Right ventricle myocardium superior (tissue), 1 donor: ENCODE data around the gene ANKRD62. TPM values are rescaled to one million over a fixed set of nuclear protein-coding genes. Genes with fewer than 3 reads are reported as not detected.
"Not testable (repeated sequence)": the region's sequence is repeated elsewhere in the genome, so short reads cannot be mapped to it uniquely, and the experiment has no call there.

Source experiments
- ATAC-seq: fragments of 200-7000 bp; cut with Tn5 transposase; one replicate; pipeline ENCODE4 v1.9.1; 2020; ENCODE audit warnings: mild to moderate bottlenecking; ENCODE audit not compliant: poor library complexity
- DNase-seq: peaks from one replicate; pipeline ENCODE4 v3.0.0-alpha.2; 2020
- intact Hi-C: fragments of 100-400 bp; cut with DNase I; formaldehyde crosslinking; loops from one replicate; pipeline ENCODE4 v1.11.2; 2022
- total RNA-seq: library from RNA; stranded (reverse); fragmentation: NEBNext Ultra II Directional; extraction: Animal tissue kit (Norgen Biotek cat#: 25700); gene quantifications from one replicate; pipeline ENCODE4 v1.2.1, GENCODE V29; 2021
- donor health status: DM: no; HTN: yes; CAD: no; lungs with severe emphysema.

The ANKRD62 gene
- total RNA-seq, 1 donor from 2014 or later = not detected

GRCh38 chr18:12064086-12064763 is 29.4 kb upstream of the ANKRD62 start:
- intact Hi-C loops = no loop called here
- DNase-seq = no peak
- no peak for ATAC-seq

GRCh38 chr18:12065397-12065796 is 28.2 kb upstream of the ANKRD62 start:
- DNase-seq = no peak
- intact Hi-C loops = no loop called here
- no peak for ATAC-seq

- intact Hi-C loops = no loop called here
- ATAC-seq = no peak
- DNase-seq = no peak
Measured at GRCh38 chr18:12066910-12067511, 26.6 kb upstream of the ANKRD62 start.

- intact Hi-C loops = no loop called here
Measured at GRCh38 chr18:12067671-12068070, 26.0 kb upstream of the ANKRD62 start.

DNA sequence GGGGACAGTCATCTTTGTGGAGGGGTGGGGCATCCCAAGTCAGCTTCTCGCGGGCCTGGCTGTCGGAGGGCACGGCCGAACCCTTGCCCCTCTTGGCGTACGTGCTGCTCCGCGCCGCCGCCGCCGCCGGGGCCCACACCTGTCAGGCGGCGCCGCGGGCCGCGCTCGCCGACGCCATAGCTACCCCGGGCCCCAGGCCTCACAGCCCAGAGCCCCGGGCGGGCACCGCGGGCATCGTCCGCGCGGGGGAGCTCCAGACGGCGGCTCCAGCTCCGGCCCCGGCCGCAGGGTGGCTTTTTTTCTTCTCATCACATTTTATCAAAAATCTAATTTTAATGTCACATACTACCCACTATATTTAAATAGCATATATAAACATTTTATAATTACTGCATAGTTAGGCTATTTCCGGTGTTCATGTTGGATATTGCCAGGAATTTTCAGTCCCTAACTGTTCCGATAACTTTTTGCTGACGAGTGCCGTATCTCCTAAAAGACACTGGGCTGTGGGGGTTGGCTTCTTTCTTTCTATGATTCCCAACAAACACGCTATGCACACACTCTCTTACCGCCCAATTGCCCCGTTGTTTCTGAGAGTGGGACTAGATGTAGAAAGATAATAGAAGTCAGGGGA is 25.2 kb upstream of the ANKRD62 start:
- intact Hi-C loops, DNase-seq, ATAC-seq: not testable (repeated sequence)

More at GRCh38 chr18:12067671-12068070, 26.0 kb upstream of the ANKRD62 start:
- no peak for ATAC-seq
- DNase-seq = no peak

- intact Hi-C loops = no loop called here
- no peak for DNase-seq
- ATAC-seq = no peak
Measured at GRCh38 chr18:12068950-12069320, 24.7 kb upstream of the ANKRD62 start.

DNA sequence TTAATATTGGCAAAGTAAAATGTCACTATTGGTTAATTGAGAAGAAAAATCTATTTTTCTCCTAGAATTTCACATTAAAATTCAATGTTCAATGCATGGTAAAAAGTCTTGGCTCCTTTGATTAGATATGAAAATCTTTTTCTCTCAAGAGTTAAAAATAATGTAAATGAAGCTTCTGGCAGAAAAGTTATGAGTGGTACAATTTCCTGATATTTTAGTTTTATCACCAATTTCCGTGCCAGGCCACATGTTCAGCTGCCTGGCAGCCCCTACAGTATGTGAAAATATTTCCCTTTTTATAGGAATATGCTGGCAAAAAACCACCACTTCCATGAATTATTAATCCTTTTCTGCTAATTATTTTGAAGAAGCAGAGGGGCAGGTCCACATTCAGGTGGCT is 22.6 kb upstream of the ANKRD62 start:
- ATAC-seq, intact Hi-C loops, DNase-seq: not testable (repeated sequence)

DNA sequence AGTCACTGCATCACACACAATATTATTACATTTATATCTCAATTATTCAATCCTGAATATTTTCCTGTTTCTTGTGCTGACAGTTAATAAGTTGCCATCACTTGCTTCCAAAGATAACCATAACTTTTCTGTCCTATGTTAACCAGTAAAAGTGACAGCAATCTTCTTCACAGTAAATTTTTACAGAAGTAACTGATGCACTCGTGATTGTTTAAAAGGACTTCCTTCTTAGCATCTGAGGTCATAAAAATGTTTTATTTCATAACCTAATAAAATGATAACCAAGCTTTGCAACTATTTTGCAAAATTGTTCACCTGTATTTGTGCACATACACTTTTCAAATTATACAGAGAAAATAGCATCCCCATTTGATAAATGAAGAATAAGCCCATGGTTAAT is 20.6 kb upstream of the ANKRD62 start:
- ATAC-seq (no peak), DNase-seq (no peak)
- intact Hi-C loops = no loop called here

GRCh38 chr18:12074736-12075135 is 18.9 kb upstream of the ANKRD62 start:
- intact Hi-C loops = no loop called here
- no peak for DNase-seq
- no peak for ATAC-seq

GRCh38 chr18:12076424-12077140 is 17.1 kb upstream of the ANKRD62 start:
- intact Hi-C loops = no loop called here
- DNase-seq (peak; percentile 43), ATAC-seq (peak; percentile 87)

- ATAC-seq, DNase-seq, intact Hi-C loops: not testable (repeated sequence)
Measured at GRCh38 chr18:12077994-12078393, 15.6 kb upstream of the ANKRD62 start.

DNA sequence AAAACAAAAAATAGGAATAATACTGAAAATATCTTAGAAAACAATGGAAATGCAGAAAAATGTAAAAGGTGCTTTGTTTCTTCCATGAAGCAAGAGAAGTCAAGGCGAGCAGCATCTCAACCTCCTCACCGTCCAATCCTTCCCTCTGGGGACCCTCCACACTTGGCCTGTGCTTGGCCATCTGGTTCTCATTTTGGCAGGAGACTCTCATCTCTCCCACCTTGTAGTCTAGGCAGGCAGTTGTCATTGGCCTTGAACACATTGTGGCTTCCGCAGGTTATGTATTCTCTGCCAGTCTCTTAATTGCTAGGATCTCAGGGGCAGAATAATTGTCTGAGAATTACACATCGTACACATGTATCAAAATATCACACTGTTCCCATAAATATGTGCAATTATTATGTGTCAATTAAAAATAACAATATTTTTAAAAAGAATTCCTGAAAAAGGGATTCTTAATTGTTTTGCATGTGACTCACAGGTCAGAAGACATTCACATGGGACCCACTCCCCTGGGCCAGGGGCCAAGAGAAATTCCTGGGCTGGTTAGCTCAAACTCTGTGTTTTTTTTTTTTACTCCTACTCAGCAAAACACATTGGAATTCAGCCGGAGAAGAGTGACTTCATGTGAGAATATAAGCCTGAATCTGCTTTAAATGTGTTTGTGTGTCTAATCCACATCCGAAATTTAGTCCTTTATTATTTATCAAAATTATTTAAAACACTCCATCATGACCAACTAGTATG is 14.0 kb upstream of the ANKRD62 start:
- DNase-seq = no peak
- intact Hi-C loops = no loop called here
- no peak for ATAC-seq

GRCh38 chr18:12085136-12085535 is 8.5 kb upstream of the ANKRD62 start:
- DNase-seq (no peak), ATAC-seq (no peak)
- intact Hi-C loops = no loop called here

DNA sequence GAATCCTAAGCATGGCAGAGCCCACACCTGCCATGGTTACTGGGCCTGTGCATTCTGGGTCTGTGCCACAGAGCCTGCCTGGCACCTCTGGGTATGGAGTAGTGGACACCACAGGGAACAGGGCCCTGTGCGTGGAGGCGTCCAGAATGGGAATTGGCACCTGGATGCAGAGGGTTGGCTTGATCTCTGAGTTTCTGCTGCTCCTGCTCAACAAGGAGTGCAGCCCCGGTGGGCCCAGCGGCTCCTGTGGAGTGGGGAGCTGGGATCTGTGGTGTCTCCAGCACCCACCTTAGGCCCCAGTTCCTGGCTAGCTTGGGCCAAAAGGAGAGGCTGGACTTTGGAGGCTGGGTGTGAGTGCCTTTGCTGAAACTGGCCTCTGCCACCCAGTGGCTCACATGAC is 7.9 kb upstream of the ANKRD62 start:
- intact Hi-C loops = no loop called here
- DNase-seq (no peak), ATAC-seq (no peak)

- DNase-seq (no peak), ATAC-seq (peak; percentile 55)
- intact Hi-C loops = no loop called here
Measured at GRCh38 chr18:12086249-12086648, 7.4 kb upstream of the ANKRD62 start.

DNA sequence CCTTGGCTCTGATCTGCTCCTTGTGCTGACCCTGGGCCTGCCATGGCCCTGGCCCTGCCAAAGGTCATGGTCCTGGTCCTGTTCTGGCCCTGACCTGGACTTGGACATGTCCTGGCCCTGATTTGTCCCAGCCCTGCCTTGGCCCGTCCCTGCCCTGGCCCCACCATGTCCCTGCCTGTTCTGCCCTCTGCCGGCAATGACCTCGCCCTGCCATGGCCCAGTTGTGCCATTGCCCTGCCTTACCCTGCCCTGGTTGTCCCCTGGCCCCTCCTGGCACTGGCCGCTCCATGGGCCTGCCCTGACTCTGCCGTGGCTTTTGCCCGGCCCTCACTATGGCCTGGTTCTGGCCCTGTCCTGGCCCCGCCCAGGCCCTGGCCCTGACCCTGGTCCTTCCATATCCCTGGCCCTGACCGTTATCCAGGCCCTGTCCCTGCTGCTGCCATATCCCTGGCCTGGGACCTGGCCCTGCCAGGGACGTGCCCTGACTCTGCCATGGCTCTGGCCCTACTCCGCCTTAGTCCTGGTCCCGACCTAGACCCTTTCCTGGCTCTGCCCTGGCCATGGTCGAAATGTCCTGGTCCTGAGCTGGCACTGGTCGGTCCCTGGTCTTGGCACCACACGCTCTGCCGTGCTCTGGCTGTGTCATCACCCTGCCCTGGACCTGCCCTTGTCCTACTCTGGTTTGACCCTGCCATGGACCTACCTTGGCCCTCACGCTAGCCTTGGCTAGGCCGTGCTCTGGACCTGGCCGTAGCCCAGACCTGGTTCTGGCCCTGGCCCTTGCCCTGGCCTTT is 6.8 kb upstream of the ANKRD62 start:
- DNase-seq (no peak), ATAC-seq (no peak)
- intact Hi-C loops = no loop called here

- DNase-seq = no peak
- intact Hi-C loops = no loop called here
- no peak for ATAC-seq
Measured at GRCh38 chr18:12087471-12088025, 6.1 kb upstream of the ANKRD62 start.

- intact Hi-C loops = no loop called here
- ATAC-seq (no peak), DNase-seq (no peak)
Measured at GRCh38 chr18:12088096-12088495, 5.5 kb upstream of the ANKRD62 start.
